K562 (cell line): ENCODE measurements around the gene CCDC9. TPM values are rescaled to one million over a fixed set of nuclear protein-coding genes. Genes with fewer than 3 reads are reported as not detected.

Experiments used
- BCLAF1 ChIP-seq, 2 experiments: fragments of 450-650 bp in 1 of 2; IDR thresholded peaks; 2 replicates each; pipeline ENCODE4 v1.6.1; 2011 to 2017; ENCODE audit warnings: low read depth in 2 of 2, antibody characterized with exemption in 1 of 2, borderline replicate concordance in 1 of 2, low read length in 1 of 2, mild to moderate bottlenecking in 1 of 2, mixed read lengths in 1 of 2; ENCODE audit not compliant: control insufficient read depth in 1 of 2
- CBFA2T2 ChIP-seq: fragments of 450-650 bp; conservative IDR thresholded peaks from 2 replicates; pipeline ENCODE4 v1.6.1; 2017; ENCODE audit warnings: mild to moderate bottlenecking
- FIP1L1 ChIP-seq: fragments of 200-400 bp; formaldehyde crosslinking; IDR thresholded peaks from 2 replicates; pipeline ENCODE4 v1.6.1; 2018; ENCODE audit warnings: mild to moderate bottlenecking, low read depth, low read length; ENCODE audit not compliant: poor library complexity, severe bottlenecking
- FOXA3 ChIP-seq, 2 experiments: fragments of 450-650 bp in 1 of 2; sonication (generic) in 1 of 2; formaldehyde crosslinking; IDR thresholded peaks in 1 of 2; conservative IDR thresholded peaks in 1 of 2; 2 replicates each; pipeline versions ENCODE4 v1.4.0 to v1.8.0; 2020 to 2022; ENCODE audit warnings: mild to moderate bottlenecking in 2 of 2, missing genetic modification reagents in 1 of 2
- HBP1 ChIP-seq: fragments of 450-650 bp; formaldehyde crosslinking; IDR thresholded peaks from 2 replicates; pipeline ENCODE4 v1.4.0; 2022; ENCODE audit warnings: missing genetic modification characterization
- NR2C2 ChIP-seq, 2 experiments: fragments of 200-800 bp in 1 of 2; sonication (Bioruptor generic) in 1 of 2; sonication (generic) in 1 of 2; formaldehyde crosslinking in 1 of 2; IDR thresholded peaks; 2 replicates each; pipeline versions ENCODE4 v1.6.1 to v1.8.0; 2016 to 2022; ENCODE audit warnings: mild to moderate bottlenecking in 1 of 2, missing compliant biosample characterization in 1 of 2, missing genetic modification characterization in 1 of 2, missing genetic modification reagents in 1 of 2
- NRF1 ChIP-seq, 2 experiments: fragments of 450-650 bp; IDR thresholded peaks in 1 of 2; conservative IDR thresholded peaks in 1 of 2; 2 replicates each; pipeline ENCODE4 v1.6.1; 2014; ENCODE audit warnings: mild to moderate bottlenecking in 2 of 2
- SRSF1 ChIP-seq: fragments of 200-400 bp; formaldehyde crosslinking; IDR thresholded peaks from 2 replicates; pipeline ENCODE4 v1.6.1; 2017; ENCODE audit warnings: mild to moderate bottlenecking, low read depth, low read length, moderate library complexity
- TAL1 ChIP-seq: fragments of 450-650 bp; IDR thresholded peaks from 2 replicates; pipeline ENCODE4 v1.6.1; 2016; ENCODE audit warnings: mild to moderate bottlenecking
- TFAM ChIP-seq: fragments of 250-450 bp; sonication (Bioruptor Pico); conservative IDR thresholded peaks from 2 replicates; pipeline ENCODE4 v1.5.0; 2021; ENCODE audit warnings: mild to moderate bottlenecking, moderate library complexity
- ZBTB33 ChIP-seq: sonication (generic); formaldehyde crosslinking; IDR thresholded peaks from 2 replicates; pipeline ENCODE4 v1.8.1; 2023; ENCODE audit warnings: mild to moderate bottlenecking, missing genetic modification reagents
- ZFP30 ChIP-seq: fragments of 250-450 bp; sonication (Bioruptor Pico); IDR thresholded peaks from 2 replicates; pipeline ENCODE4 v1.8.0; 2022; ENCODE audit warnings: moderate library complexity, mild to moderate bottlenecking, inconsistent platforms, borderline replicate concordance
- ZNF316 ChIP-seq: fragments of 450-650 bp; IDR thresholded peaks from 2 replicates; pipeline ENCODE4 v1.6.1; 2016
- ZNF384 ChIP-seq: IDR thresholded peaks from 2 replicates; pipeline ENCODE4 v1.6.1; 2012; ENCODE audit warnings: low read depth, low read length, improper control_type of control experiment
- ZNF511 ChIP-seq: sonication (generic); formaldehyde crosslinking; IDR thresholded peaks from 2 replicates; pipeline ENCODE4 v1.8.0; 2022; ENCODE audit warnings: mild to moderate bottlenecking, missing genetic modification reagents
- ZNF75A ChIP-seq: fragments of 450-650 bp; formaldehyde crosslinking; IDR thresholded peaks from 2 replicates; pipeline ENCODE4 v1.4.0; 2020; ENCODE audit warnings: mild to moderate bottlenecking
- polyA plus RNA-seq, 8 experiments: library from polyadenylated mRNA; depleted of rRNA in 4 of 8; stranded (reverse) in 5 of 8; unstranded in 3 of 8; fragments of >200 nt; fragmentation: Nextera tagmentation in 2 of 8; fragmentation: Illumina TruSeq in 1 of 8; extraction: Ambion mirVana in 2 of 8; extraction: Trizol in 1 of 8; gene quantifications; 2 replicates each; pipeline versions ENCODE4 v1.2.1 to v1.2.3, GENCODE V29; 2011 to 2014; ENCODE audit warnings: inconsistent platforms in 1 of 8, missing spikeins in 1 of 8
- total RNA-seq, 7 experiments: library from RNA; depleted of rRNA in 6 of 7; stranded (reverse); fragments of >200 nt in 6 of 7; fragmentation: Illumina TruSeq in 2 of 7; extraction: Trizol in 2 of 7; gene quantifications; 2 replicates each; pipeline versions ENCODE4 v1.2.1 to v1.2.3, GENCODE V29; 2011 to 2021; ENCODE audit warnings: low replicate concordance in 1 of 7
- TF ChIP-seq, protein P1 (sequence below): fragments of 450-650 bp; IDR thresholded peaks from 2 replicates; pipeline ENCODE4 v1.6.1; 2016; ENCODE audit warnings: borderline replicate concordance

Gene CCDC9
- total and polyA plus RNA-seq, 9 of the 15 experiments (the other 6 are each of a cell fraction or from before 2014, with no cell fraction given), result 0.23 to 38.6 (median 8.4) TPM

DNA sequence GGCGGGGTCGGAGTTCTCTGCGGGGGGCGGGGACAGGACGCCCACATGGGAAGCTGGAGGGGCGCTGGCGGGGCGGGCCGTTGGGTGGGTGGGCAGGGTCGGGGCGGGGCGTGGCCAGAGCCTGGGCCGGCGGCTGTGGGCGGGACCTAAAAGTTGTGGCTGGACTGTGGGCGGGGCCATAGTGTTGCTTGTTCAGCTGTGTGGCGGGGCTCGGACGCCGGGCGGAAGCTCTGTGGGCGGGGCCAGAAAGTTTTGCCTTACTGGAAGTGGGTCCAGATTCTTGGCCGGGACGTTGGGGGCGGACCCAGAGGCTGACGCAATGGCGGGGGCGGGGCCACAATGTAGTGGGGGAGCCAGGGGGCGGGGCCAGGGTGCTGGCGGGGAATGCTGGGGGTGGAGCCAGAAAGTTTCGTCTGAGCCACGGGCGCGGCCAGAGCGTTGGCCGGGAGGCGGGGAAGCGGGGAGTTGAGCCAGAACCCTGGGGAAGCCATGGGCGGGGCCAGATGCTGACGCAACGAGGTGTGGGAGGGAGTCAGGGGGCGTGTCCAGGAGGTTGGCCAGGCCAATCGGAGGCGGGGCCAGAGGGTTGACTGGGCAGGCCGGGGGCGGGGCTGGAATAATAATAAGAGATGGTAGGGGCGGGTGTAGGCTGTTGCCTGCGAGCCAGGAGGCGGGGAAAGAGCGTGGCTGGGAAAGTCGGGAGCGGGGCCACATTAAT lies 527 bp downstream of the CCDC9 start (continued):
- TF ChIP-seq, protein P1, sequence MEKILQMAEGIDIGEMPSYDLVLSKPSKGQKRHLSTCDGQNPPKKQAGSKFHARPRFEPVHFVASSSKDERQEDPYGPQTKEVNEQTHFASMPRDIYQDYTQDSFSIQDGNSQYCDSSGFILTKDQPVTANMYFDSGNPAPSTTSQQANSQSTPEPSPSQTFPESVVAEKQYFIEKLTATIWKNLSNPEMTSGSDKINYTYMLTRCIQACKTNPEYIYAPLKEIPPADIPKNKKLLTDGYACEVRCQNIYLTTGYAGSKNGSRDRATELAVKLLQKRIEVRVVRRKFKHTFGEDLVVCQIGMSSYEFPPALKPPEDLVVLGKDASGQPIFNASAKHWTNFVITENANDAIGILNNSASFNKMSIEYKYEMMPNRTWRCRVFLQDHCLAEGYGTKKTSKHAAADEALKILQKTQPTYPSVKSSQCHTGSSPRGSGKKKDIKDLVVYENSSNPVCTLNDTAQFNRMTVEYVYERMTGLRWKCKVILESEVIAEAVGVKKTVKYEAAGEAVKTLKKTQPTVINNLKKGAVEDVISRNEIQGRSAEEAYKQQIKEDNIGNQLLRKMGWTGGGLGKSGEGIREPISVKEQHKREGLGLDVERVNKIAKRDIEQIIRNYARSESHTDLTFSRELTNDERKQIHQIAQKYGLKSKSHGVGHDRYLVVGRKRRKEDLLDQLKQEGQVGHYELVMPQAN, result no peak
- TF ChIP-seq NRF1 (conservative IDR thresholded peaks at IDR 0.05 in 1 of 2, IDR thresholded peaks at IDR 0.05 in 1 of 2) (peak; percentile 68 to 76), NR2C2 (CRISPR knock-in tag; IDR thresholded peaks at IDR 0.05) (no peak), NR2C2 (tag; IDR thresholded peaks at IDR 0.05) (peak; percentile 59; the same call in 1 of the 2 replicates), ZFP30 (no peak), SRSF1 (no peak), ZNF316 (no peak), HBP1 (no peak), ZBTB33 (CRISPR knock-in tag) (no peak), ZNF384 (no peak), BCLAF1 (IDR thresholded peaks at IDR 0.05; ENCODE audit: borderline replicate concordance in 1 of 2, control insufficient read depth in 1 of 2, low read depth in 2 of 2, low read length in 1 of 2) (no peak), FIP1L1 (no peak), TFAM (no peak), FOXA3 (CRISPR knock-in tag; conservative IDR thresholded peaks at IDR 0.05 in 1 of 2, IDR thresholded peaks at IDR 0.05 in 1 of 2) (peak; percentile 51 to 94; a peak in 3 of 4 replicates), TAL1 (no peak), CBFA2T2 (no peak), ZNF75A (CRISPR knock-in tag) (no peak), ZNF511 (CRISPR knock-in tag) (no peak)
